ENCODE measurements around the gene PLA1A. TPM values are rescaled to one million over a fixed set of nuclear protein-coding genes. Genes with fewer than 3 reads are reported as not detected.
A peak's percentile ranks its signal among the peaks of the same experiment; 100 is the strongest.

Gene PLA1A
- total RNA-seq, 2 donors from 2014 or later: 4.4 TPM; not detected in 1

DNA sequence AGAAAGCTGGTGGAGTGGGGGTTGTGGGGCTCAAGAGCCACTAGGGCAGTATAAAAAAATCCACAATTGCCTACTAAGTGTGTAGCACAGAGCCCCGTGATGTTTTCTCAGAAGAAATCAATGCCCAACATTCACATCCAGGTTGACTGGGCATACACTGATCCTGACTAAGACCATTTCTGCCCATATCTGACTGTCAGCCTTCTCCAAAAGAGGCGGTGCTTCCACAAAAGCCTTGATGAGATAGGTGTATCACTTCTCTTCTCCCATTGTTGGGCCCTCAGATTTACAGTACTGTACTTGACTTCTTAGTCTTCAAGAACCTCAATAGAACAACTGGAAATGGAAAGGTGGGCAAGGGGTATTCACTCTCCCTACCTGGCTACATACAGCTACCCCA is 61.3 kb downstream of the PLA1A start:
- H3K36me3 ChIP-seq (replicated peaks in 1 of 2; ENCODE audit: insufficient read depth in 1 of 2, low read depth in 2 of 2): no peaks in the 10 kb centered on the region
- DNase-seq: no peak
- no peak overlapping the region for H3K27ac ChIP-seq
- H3K4me1 ChIP-seq: peaks cover 11% of the 10 kb centered on the region
- H3K4me3 ChIP-seq: no peak overlapping the region
- no peak for ATAC-seq
- no peak for TF ChIP-seq POLR2A (IDR thresholded peaks at IDR 0.05)
- no peak for TF ChIP-seq CTCF (IDR thresholded peaks at IDR 0.05)
- H3K9me3 ChIP-seq: no peaks in the 10 kb centered on the region
- no peaks in the 10 kb centered on the region for H3K27me3 ChIP-seq
- intact Hi-C loops (cut with DNase I): no loop called here
- WGBS, 2 donors: 89 to 100% methylated on average over 2 of the region's 2 CpGs

DNA sequence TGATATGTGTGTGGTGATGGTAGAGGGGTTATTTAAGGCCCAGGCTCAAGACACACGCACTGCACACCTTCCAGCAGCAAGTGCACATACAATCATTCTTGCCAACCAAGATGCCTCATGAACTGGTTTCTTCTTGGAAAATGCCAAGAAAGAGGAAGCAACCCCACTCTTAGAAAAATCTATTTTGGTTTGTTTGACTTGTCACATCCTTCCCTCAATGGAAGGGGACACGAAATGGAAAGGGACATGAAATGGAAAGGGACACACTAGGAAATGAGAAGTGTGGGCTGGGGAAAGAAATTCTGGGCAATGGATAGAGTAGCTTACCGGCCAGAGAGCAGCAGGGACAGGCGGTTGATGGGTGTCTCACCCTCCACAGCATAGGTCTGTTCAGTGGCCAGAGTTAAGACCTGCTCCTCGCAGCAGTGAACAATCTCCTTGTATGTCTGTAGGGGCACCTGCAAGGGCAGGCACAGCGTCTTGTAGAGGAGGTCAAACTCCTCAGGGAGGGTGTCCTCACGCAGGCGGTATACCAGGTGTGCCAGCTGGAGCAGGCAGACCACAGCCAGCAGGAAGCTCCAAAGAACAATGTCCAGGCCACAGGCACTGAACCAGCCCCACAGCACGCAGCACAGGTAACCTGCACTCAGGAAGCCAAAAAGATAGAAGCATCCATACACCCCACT is 62.1 kb downstream of the PLA1A start:
- ATAC-seq (no peak), DNase-seq (no peak)
- intact Hi-C loops (cut with DNase I): no loop called here
- Histone ChIP-seq H3K4me1 (peaks cover 11% of the 10 kb centered on the region), H3K4me3 (no peak overlapping the region), H3K27ac (no peak overlapping the region), H3K9me3 (no peaks in the 10 kb centered on the region), H3K27me3 (no peaks in the 10 kb centered on the region), H3K36me3 (replicated peaks in 1 of 2; ENCODE audit: insufficient read depth in 1 of 2, low read depth in 2 of 2) (no peaks in the 10 kb centered on the region)
- 79 to 92% methylated on average over 8 to 9 of the region's 9 CpGs for WGBS, 2 donors
- TF ChIP-seq POLR2A (IDR thresholded peaks at IDR 0.05) (no peak), CTCF (IDR thresholded peaks at IDR 0.05) (no peak)

GRCh38 chr3:119660474-119661440 is 63.1 kb downstream of the PLA1A start, which contains the start of gene POPDC2:
Gene POPDC2 (minus strand): TSS chr3:119660589. CDS start chr3:119660423, 166 bp downstream.
- 69 to 81% methylated on average over 9 of the region's 9 CpGs for WGBS, 2 donors
- Histone ChIP-seq H3K4me1 (peaks cover 11% of the 10 kb centered on the region), H3K27me3 (no peaks in the 10 kb centered on the region), H3K27ac (peak within 1 kb of the TSS in 1 of 4 donors; percentile 19), H3K4me3 (no peak within 1 kb of the TSS), H3K36me3 (replicated peaks in 1 of 2; ENCODE audit: insufficient read depth in 1 of 2, low read depth in 2 of 2) (no peaks in the 10 kb centered on the region), H3K9me3 (no peaks in the 10 kb centered on the region)
- TF ChIP-seq CTCF (IDR thresholded peaks at IDR 0.05) (no peak), POLR2A (IDR thresholded peaks at IDR 0.05) (no peak)
- ATAC-seq: peak; percentile 27
- no peak for DNase-seq
- intact Hi-C loops (cut with DNase I): no loop called here

DNA sequence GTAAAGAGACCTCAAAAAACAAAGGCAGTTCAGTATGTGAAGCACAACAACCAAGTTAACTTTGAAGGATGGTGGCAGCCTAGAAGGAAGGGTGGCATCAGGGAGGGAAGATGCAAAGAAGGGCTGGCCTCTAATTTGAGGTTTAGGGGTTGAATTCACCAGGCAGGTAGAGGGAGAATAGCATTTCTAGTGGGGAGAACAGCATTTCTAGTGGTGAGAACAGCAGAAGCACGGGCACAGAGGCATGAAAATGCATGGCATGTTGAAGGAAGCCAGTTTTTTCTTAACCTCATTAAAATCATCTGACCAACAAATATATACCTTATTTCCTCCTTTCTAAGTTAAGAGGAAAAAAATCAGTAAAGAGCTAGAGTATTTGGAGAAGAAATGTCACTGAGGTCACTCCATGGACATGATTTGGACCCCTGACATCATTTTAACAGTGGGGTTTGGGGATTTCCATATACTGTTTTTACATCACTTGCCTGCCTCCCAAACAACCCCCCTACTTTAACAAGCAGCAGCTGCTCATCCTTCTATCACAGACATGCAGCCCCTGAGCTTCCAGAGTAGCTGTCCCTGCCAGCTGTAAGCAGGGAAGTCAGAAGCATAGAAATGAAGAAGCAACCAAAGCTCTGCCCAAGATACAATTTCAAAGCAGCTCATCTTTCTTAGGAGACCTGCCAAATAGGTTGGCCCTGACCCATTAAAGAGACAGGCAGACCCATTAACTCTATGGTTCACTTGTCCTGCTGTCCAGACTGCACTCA is 65.1 kb downstream of the PLA1A start:
- no peak overlapping the region for H3K4me3 ChIP-seq
- TF ChIP-seq CTCF (IDR thresholded peaks at IDR 0.05) (no peak), POLR2A (IDR thresholded peaks at IDR 0.05) (no peak)
- no peaks in the 10 kb centered on the region for H3K36me3 ChIP-seq (replicated peaks in 1 of 2; ENCODE audit: insufficient read depth in 1 of 2, low read depth in 2 of 2)
- 64 to 81% methylated on average over 1 of the region's 1 CpG for WGBS, 2 donors
- DNase-seq: no peak
- H3K9me3 ChIP-seq: no peaks in the 10 kb centered on the region
- ATAC-seq: no peak
- no peak overlapping the region for H3K27ac ChIP-seq
- peaks cover 11% of the 10 kb centered on the region for H3K4me1 ChIP-seq
- H3K27me3 ChIP-seq: no peaks in the 10 kb centered on the region
- intact Hi-C loops (cut with DNase I): no loop called here
